GM18873 (cell line): ENCODE measurements around the gene MCF2L.
"Not testable (repeated sequence)": the region's sequence is repeated elsewhere in the genome, so short reads cannot be mapped to it uniquely, and the experiment has no call there.

Experiments
- ATAC-seq: cut with Tn5 transposase; IDR thresholded peaks from one replicate; pipeline ENCODE4 v1.9.1; 2021; ENCODE audit warnings: mild to moderate bottlenecking, moderate library complexity, moderate number of reproducible peaks; ENCODE audit not compliant: unreplicated experiment, low FRiP score

The MCF2L gene

GRCh38 chr13:113106711-113107351, 137.8 kb downstream of the MCF2L start:
- no peak for ATAC-seq

GRCh38 chr13:113108521-113108920, 139.5 kb downstream of the MCF2L start:
- ATAC-seq = not testable (repeated sequence)

- ATAC-seq = no peak
Measured at GRCh38 chr13:113109151-113110047, 140.4 kb downstream of the MCF2L start.

- no peak for ATAC-seq
Measured at GRCh38 chr13:113110048-113110851, 141.2 kb downstream of the MCF2L start.

- ATAC-seq = no peak
Measured at GRCh38 chr13:113110852-113111315, 141.9 kb downstream of the MCF2L start.

GRCh38 chr13:113111821-113112220, 142.8 kb downstream of the MCF2L start:
- not testable (repeated sequence) for ATAC-seq

- ATAC-seq = not testable (repeated sequence)
Measured at GRCh38 chr13:113112475-113112874, 143.5 kb downstream of the MCF2L start.

- no peak for ATAC-seq
Measured at GRCh38 chr13:113112893-113113845, 144.2 kb downstream of the MCF2L start.

- ATAC-seq = no peak
Measured at GRCh38 chr13:113113846-113114271, 144.8 kb downstream of the MCF2L start.

- ATAC-seq = no peak
Measured at GRCh38 chr13:113114511-113115362, 145.7 kb downstream of the MCF2L start.

GRCh38 chr13:113115363-113116205, 146.6 kb downstream of the MCF2L start:
- no peak for ATAC-seq

- ATAC-seq = no peak
Measured at GRCh38 chr13:113116206-113116800, 147.3 kb downstream of the MCF2L start.

GRCh38 chr13:113116871-113117271, 147.9 kb downstream of the MCF2L start:
- no peak for ATAC-seq

GRCh38 chr13:113117335-113117872, 148.4 kb downstream of the MCF2L start:
- no peak for ATAC-seq

GRCh38 chr13:113117911-113118260, 148.9 kb downstream of the MCF2L start:
- no peak for ATAC-seq

GRCh38 chr13:113118261-113119021, 149.4 kb downstream of the MCF2L start:
- ATAC-seq = no peak
